Nephron progenitor cell (in vitro differentiated cells): ENCODE results near the gene APOBEC3G.
"Not testable (repeated sequence)": the region's sequence is repeated elsewhere in the genome, so short reads cannot be mapped to it uniquely, and the experiment has no call there.

Experiments
- DNase-seq: peaks from one replicate; pipeline ENCODE4 v3.0.0; 2021
- H3K27ac Mint-ChIP-seq: 2 replicates; pipeline ENCODE4 v1.8.0; 2021; ENCODE audit warnings: mild to moderate bottlenecking, moderate library complexity, mixed read lengths
- H3K27me3 Mint-ChIP-seq: 2 replicates; pipeline ENCODE4 v1.8.0; 2021; ENCODE audit warnings: mild to moderate bottlenecking, low read depth, mixed read lengths; ENCODE audit not compliant: poor library complexity
- H3K36me3 Mint-ChIP-seq: 2 replicates; pipeline ENCODE4 v1.8.0; 2021; ENCODE audit warnings: low read depth, mixed read lengths
- H3K4me1 Mint-ChIP-seq: 2 replicates; pipeline ENCODE4 v1.8.0; 2021; ENCODE audit warnings: mixed read lengths
- H3K4me3 Mint-ChIP-seq: 2 replicates; pipeline ENCODE4 v1.8.0; 2021; ENCODE audit warnings: mild to moderate bottlenecking, moderate library complexity, mixed read lengths
- H3K9me3 Mint-ChIP-seq: 2 replicates; pipeline ENCODE4 v1.8.0; 2021; ENCODE audit warnings: mild to moderate bottlenecking, moderate library complexity, mixed read lengths
- CTCF ChIP-seq: fragments of 200-600 bp; sonication (generic); IDR thresholded peaks from 2 replicates; pipeline ENCODE4 v1.5.0; 2021; ENCODE audit warnings: antibody characterized with exemption

Gene APOBEC3G

GRCh38 chr22:39077026-39077840 is at the start of gene APOBEC3G:
Gene APOBEC3G (plus strand): TSS chr22:39077275. CDS start chr22:39077362, 87 bp downstream.
- Mint-ChIP-seq H3K27ac (peak within 1 kb of the TSS; percentile 69), H3K4me1 (peaks cover 70% of the 10 kb centered on the region), H3K4me3 (peak within 1 kb of the TSS; percentile 76)
- DNase-seq, H3K27me3 Mint-ChIP-seq, H3K36me3 Mint-ChIP-seq, H3K9me3 Mint-ChIP-seq: not testable (repeated sequence)

GRCh38 chr22:39027717-39028116 is 49.4 kb upstream of the APOBEC3G start:
- DNase-seq, result no peak

GRCh38 chr22:39028281-39028680 is 48.8 kb upstream of the APOBEC3G start:
- H3K4me3 Mint-ChIP-seq, result no peak overlapping the region
- H3K36me3 Mint-ChIP-seq, result peaks cover 4% of the 10 kb centered on the region
- peak overlapping the region; percentile 59 for H3K27ac Mint-ChIP-seq
- peaks cover 81% of the 10 kb centered on the region for H3K4me1 Mint-ChIP-seq
- no peak for TF ChIP-seq CTCF
- DNase-seq, result no peak
- H3K9me3 Mint-ChIP-seq, result no peaks in the 10 kb centered on the region
- peaks cover 14% of the 10 kb centered on the region for H3K27me3 Mint-ChIP-seq

More at GRCh38 chr22:39027717-39028116, 49.4 kb upstream of the APOBEC3G start:
- no peak for TF ChIP-seq CTCF
- Mint-ChIP-seq H3K27ac (no peak overlapping the region), H3K36me3 (peaks cover 4% of the 10 kb centered on the region), H3K4me3 (no peak overlapping the region), H3K9me3 (no peaks in the 10 kb centered on the region), H3K4me1 (peaks cover 84% of the 10 kb centered on the region), H3K27me3 (peaks cover 14% of the 10 kb centered on the region)

- H3K4me3 Mint-ChIP-seq, result no peak overlapping the region
- no peaks in the 10 kb centered on the region for H3K9me3 Mint-ChIP-seq
- H3K27ac Mint-ChIP-seq, result no peak overlapping the region
- no peaks in the 10 kb centered on the region for H3K36me3 Mint-ChIP-seq
- DNase-seq, result no peak
- peaks cover 12% of the 10 kb centered on the region for H3K27me3 Mint-ChIP-seq
- H3K4me1 Mint-ChIP-seq, result peaks cover 73% of the 10 kb centered on the region
- no peak for TF ChIP-seq CTCF
Measured at GRCh38 chr22:39029227-39029626, 47.8 kb upstream of the APOBEC3G start.

- H3K27me3 Mint-ChIP-seq, result peaks cover 11% of the 10 kb centered on the region
- no peak for TF ChIP-seq CTCF
- H3K4me3 Mint-ChIP-seq, result no peak overlapping the region
- H3K36me3 Mint-ChIP-seq, result no peaks in the 10 kb centered on the region
- no peaks in the 10 kb centered on the region for H3K9me3 Mint-ChIP-seq
- DNase-seq, result no peak
- peak overlapping the region; percentile 90 for H3K27ac Mint-ChIP-seq
- H3K4me1 Mint-ChIP-seq, result peaks cover 58% of the 10 kb centered on the region
Measured at GRCh38 chr22:39030705-39031104, 46.4 kb upstream of the APOBEC3G start.

GRCh38 chr22:39031434-39032295 is 45.4 kb upstream of the APOBEC3G start:
- H3K4me3 Mint-ChIP-seq, H3K27me3 Mint-ChIP-seq, DNase-seq, H3K9me3 Mint-ChIP-seq, H3K27ac Mint-ChIP-seq, H3K36me3 Mint-ChIP-seq: not testable (repeated sequence)
- H3K4me1 Mint-ChIP-seq, result peaks cover 53% of the 10 kb centered on the region

GRCh38 chr22:39037071-39037470 is 40.0 kb upstream of the APOBEC3G start:
- Mint-ChIP-seq H3K4me1 (peaks cover 51% of the 10 kb centered on the region), H3K27ac (peak overlapping the region; percentile 24)
- not testable (repeated sequence) for DNase-seq, H3K36me3 Mint-ChIP-seq, H3K4me3 Mint-ChIP-seq, H3K9me3 Mint-ChIP-seq, H3K27me3 Mint-ChIP-seq
